AG10803 (cell line): ENCODE data around the gene NCBP3.

ENCODE experiments used
- DNase-seq: peaks from one replicate; pipeline ENCODE4 v3.0.0; 2010; ENCODE audit warnings: low read depth
- H3K4me3 ChIP-seq: 2 replicates; pipeline ENCODE4 v1.5.1; 2011; ENCODE audit warnings: mild to moderate bottlenecking, low read length, control low read depth
- CTCF ChIP-seq: conservative IDR thresholded peaks from 2 replicates; pipeline ENCODE4 v1.5.1; 2011; ENCODE audit warnings: mild to moderate bottlenecking, low read length, control low read depth, inconsistent platforms

The NCBP3 gene

GRCh38 chr17:3867606-3868005 lies 21.6 kb upstream of the NCBP3 start:
- no peak overlapping the region for H3K4me3 ChIP-seq
- no peak for DNase-seq
- no peak for TF ChIP-seq CTCF

- H3K4me3 ChIP-seq: no peak overlapping the region
- DNase-seq: no peak
- no peak for TF ChIP-seq CTCF
Measured at GRCh38 chr17:3867106-3867505, 21.1 kb upstream of the NCBP3 start.

- DNase-seq: no peak
- no peak overlapping the region for H3K4me3 ChIP-seq
- TF ChIP-seq CTCF: no peak
Measured at GRCh38 chr17:3866276-3866675, 20.2 kb upstream of the NCBP3 start.

GRCh38 chr17:3865176-3865575 lies 19.1 kb upstream of the NCBP3 start:
- DNase-seq: no peak
- no peak for TF ChIP-seq CTCF
- H3K4me3 ChIP-seq: no peak overlapping the region

GRCh38 chr17:3864534-3864933 lies 18.5 kb upstream of the NCBP3 start:
- H3K4me3 ChIP-seq: no peak overlapping the region
- TF ChIP-seq CTCF: no peak
- no peak for DNase-seq

- no peak for TF ChIP-seq CTCF
- DNase-seq: no peak
- H3K4me3 ChIP-seq: no peak overlapping the region
Measured at GRCh38 chr17:3861761-3862681, 16.0 kb upstream of the NCBP3 start.
